HG03135 (cell line): ENCODE results near the gene ATM.
A peak's percentile ranks its signal among the peaks of the same experiment; 100 is the strongest.

ENCODE experiments used
- ATAC-seq: cut with Tn5 transposase; IDR thresholded peaks from one replicate; pipeline ENCODE4 v1.9.1; 2021; ENCODE audit warnings: mild to moderate bottlenecking, moderate library complexity; ENCODE audit not compliant: unreplicated experiment

Gene ATM

DNA sequence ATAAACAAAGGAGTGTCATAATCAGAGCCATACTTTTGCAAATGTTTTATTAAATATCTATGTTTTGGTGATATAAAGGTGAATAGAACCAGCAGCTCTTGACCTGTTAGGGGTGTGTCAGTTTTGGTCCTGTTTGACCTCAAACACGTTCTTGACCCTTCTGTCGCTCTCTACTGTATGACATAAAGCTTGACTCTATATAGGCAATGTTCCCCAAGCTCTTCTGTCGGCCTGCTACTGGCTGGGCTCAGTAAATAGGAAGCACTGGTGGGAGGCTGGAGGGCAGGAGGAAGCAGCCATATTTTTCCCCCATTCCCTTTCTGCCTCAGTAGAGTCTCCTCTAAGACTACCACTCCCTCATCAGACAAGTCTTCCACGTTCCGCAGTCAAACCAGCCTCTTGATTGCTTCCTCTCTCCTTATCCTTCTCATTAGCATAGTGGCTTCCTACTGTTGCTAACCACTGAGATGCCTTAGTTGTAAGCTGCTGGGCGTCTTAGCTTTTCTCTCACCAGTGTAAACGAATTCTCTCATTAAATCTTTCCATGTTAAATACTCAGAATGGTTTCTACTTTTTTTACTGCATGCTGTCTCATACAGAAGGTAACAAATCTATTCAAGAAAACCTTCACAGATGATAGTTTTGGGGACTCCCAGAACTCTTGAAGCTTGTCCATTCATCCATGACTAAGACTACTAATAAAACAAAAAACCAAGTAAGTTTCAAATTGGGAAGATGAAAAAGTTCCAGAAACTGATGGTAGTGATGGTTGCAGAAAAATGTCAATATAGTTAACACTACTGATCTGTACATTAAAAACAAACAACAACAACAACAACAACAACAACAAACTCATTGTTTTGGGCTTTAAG is 3.7 kb upstream of the ATM start:
- no peak for ATAC-seq

DNA sequence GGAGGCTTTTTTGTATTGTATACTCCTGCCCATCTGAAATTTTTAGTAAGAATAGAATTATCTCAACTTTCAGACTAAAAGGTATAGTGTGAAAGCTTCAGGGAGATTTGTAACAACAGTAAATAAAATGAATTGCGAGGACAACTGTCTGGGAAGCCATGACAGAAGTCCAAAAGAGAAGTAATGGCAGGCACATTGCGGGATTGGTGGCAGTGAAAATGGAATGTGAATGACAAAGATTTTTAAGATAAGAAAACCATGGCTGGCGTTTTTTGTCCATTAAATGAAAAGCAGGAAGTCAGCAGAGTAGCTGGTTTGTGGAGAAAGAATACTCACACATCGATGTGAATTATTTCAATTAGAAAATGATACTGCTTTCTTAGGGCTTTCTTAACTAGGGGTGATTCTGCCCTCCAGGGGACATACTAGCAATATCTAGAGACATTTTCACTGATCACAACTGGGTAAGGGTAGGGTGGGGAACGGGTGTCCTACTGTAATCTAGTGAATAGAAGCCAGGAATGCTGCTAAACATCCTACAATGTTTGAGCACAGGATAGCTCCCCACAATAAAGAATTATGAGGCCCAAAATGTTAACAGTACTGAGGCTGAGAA is 2.0 kb upstream of the ATM start:
- ATAC-seq: no peak

DNA sequence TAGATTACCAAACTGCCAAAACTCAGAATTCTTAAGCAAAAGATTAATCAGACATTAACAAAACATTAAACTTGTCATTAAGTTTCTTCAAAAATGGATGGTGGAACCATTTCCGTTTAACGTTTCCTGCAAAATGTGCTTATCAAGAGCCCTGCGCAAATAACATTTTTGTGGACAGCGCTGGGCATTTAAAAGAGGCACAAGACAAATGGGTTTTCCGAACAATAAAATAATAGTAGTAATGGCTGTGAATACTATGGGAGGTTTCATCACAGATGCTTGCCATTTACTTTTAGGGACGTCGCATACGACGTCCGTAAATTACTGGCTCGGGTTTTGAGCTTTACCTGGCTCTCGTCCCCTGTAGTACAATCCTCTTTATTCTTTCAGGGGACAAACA is 1.5 kb upstream of the ATM start:
- ATAC-seq: no peak

DNA sequence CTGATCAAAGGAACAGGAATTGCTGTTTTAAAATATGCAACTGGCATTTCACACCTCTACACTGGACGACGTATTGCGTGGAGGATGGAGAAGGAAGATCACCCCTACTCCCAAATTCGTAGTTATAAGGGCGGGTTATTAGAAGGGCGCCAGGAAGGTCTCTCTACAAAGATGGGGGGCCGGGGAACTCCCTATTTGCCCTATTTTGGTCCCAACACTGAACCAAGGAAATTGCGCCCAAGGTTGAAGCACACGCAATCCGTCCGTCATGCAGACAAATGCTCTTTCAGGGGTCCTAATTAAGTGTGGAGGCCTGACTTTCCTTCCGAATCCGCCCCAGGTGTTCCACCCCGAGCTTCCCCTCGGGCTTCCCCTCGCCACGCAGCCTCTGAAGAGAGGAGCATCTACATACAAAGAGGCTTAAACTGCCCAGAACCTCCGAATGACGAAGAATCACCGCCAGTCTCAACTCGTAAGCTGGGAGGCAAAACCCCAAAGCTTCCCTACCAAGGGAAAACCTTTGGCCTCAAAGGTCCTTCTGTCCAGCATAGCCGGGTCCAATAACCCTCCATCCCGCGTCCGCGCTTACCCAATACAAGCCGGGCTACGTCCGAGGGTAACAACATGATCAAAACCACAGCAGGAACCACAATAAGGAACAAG is 825 bp upstream of the ATM start:
- ATAC-seq: peak; percentile 0

GRCh38 chr11:108223348-108224149 is 682 bp downstream of the ATM start:
- ATAC-seq: peak; percentile 19

- ATAC-seq: no peak
Measured at GRCh38 chr11:108224366-108224765, 1.5 kb downstream of the ATM start.

DNA sequence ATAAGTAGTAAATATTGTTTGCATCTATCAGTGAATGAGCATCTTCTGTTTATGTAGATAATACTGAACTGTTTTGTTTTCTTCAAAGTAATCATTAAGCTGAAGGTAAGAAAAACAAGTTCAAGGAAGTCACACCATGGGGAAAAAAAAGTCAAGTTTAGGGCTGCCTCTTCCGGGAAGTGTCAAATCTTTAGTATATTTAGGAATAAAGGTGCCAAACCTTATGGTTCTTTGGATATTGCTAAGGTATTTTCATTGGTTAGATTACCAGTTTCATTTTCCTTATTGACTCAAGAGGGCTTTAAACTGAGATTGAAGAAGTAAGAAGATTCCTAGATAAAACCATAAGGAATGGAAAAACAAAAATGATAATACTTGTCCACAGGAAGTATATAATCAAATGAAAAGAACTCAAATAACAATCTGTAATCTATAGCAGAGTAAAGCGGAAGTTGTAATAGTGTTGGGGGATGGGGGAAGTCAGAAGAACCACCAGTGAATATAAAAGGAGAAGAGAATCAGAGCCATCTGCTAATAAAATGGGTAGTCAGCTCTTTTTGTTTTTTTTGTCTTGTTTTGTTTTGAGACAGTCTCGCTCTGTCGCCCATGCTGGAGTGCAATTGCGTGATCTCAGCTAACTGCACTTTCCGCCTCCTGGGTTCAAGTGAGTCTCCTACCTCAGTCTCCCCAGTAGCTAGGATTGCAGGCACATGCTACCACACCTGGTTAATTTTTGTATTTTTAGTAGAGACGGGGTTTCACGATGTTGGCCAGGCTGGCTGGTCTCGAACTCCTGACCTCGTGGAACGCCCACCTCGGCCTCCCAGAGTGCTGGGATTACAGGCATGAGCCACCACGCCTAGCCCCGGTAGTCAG is 2.3 kb downstream of the ATM start:
- ATAC-seq: no peak

- ATAC-seq: no peak
Measured at GRCh38 chr11:108226036-108226435, 3.2 kb downstream of the ATM start.

- no peak for ATAC-seq
Measured at GRCh38 chr11:108228251-108228650, 5.4 kb downstream of the ATM start.

- ATAC-seq: no peak
Measured at GRCh38 chr11:108233277-108233945, 10.5 kb downstream of the ATM start.

DNA sequence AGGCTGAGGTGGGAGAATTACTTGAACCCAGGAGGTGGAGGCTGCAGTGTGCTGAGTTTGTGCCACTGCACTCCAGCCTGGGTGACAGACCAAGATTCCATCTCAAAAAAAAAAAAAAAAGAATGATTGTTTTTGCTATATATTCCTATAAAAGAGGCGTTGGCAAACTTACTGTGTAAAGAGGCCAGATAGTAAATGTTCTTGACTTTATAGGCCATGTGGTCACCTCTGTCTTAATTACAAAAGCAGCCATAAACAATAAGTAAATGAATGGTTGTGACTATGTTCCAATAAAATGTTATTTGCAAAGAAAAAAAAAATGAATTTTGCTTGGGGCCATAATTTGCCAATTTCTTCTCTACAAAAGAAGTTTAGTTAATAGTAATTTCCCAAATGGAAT is 12.3 kb downstream of the ATM start:
- no peak for ATAC-seq

DNA sequence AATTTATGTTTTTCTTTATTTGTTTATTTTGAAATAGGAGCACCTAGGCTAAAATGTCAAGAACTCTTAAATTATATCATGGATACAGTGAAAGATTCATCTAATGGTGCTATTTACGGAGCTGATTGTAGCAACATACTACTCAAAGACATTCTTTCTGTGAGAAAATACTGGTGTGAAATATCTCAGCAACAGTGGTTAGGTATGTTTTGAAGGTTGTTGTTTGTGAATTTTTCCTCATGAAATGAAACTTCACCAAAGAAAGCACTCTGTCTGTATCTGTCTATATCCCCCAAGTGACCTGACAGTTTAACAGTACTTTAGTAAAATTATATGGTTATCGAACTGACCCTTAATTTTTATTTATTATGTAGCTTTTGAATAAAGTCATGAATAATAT is 12.8 kb downstream of the ATM start:
- no peak for ATAC-seq

- ATAC-seq: peak; percentile 56
Measured at GRCh38 chr11:108237058-108237481, 14.2 kb downstream of the ATM start.

DNA sequence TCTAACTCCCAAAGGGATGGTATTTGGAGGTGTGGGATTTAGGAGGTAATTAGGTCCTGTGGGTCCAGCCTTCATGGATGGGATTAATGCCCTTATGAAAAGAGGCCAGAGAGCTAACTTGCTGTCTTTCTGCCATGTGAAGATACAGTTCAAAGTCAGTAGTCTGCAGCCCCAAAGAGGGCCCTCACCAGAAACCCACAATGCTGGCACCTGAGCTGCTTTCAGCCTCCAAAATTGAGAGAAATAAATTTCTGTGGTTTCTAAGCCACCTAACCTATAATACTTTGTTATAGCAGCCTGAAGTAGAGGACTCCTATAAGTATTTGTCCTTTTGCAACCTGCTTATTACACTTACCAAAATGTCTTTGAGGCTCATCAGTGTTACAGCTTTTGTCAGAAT is 16.2 kb downstream of the ATM start:
- ATAC-seq: no peak

- no peak for ATAC-seq
Measured at GRCh38 chr11:108241330-108242037, 18.6 kb downstream of the ATM start.

GRCh38 chr11:108242422-108242821 is 19.6 kb downstream of the ATM start:
- no peak for ATAC-seq

GRCh38 chr11:108246308-108246707 is 23.4 kb downstream of the ATM start:
- ATAC-seq: no peak

DNA sequence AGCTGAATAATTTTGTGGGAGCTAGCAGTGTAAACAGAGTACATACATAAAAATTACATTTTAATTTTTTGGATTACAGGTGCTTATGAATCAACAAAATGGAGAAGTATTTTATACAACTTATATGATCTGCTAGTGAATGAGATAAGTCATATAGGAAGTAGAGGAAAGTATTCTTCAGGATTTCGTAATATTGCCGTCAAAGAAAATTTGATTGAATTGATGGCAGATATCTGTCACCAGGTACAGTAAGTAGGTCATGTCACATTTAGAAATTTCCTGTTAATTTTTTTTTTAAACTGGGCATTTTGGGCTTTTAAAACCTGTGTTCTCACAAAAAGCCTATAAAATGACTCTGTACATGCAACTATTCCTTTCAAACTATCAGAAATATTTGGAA is 24.0 kb downstream of the ATM start:
- ATAC-seq: no peak

- no peak for ATAC-seq
Measured at GRCh38 chr11:108253176-108253575, 30.3 kb downstream of the ATM start.
